Thyroid gland (tissue), 4 donors: Measurements from ENCODE around the gene EPHB3. TPM values are rescaled to one million over a fixed set of nuclear protein-coding genes. Genes with fewer than 3 reads are reported as not detected.

ENCODE experiments used
- DNase-seq, 2 donors: peaks; one replicate each; pipeline ENCODE4 v3.0.0-alpha.2; 2019
- H3K27ac ChIP-seq, 3 donors: fragments of 200-600 bp; sonication (generic); 1 replicate in 2 of 3; 2 replicates in 1 of 3; pipeline ENCODE4 v1.5.1; 2016 to 2019; ENCODE audit warnings: mild to moderate bottlenecking in 1 of 3, moderate library complexity in 1 of 3
- H3K27me3 ChIP-seq: fragments of 200-600 bp; sonication (generic); one replicate; pipeline ENCODE4 v1.5.1; 2019
- H3K36me3 ChIP-seq, 2 donors: fragments of 200-600 bp; sonication (generic); one replicate each; pipeline ENCODE4 v1.5.1; 2016 to 2019
- H3K4me1 ChIP-seq, 2 donors: fragments of 200-600 bp; sonication (generic); one replicate each; pipeline ENCODE4 v1.5.1; 2017 to 2019
- H3K4me3 ChIP-seq, 3 donors: fragments of 200-600 bp; sonication (generic); replicated peaks in 1 of 3; 1 replicate in 2 of 3; 2 replicates in 1 of 3; pipeline ENCODE4 v1.5.1; 2016; ENCODE audit warnings: mild to moderate bottlenecking in 1 of 3
- H3K9me3 ChIP-seq: fragments of 200-600 bp; sonication (generic); one replicate; pipeline ENCODE4 v1.5.1; 2017
- CTCF ChIP-seq, 6 experiments: fragments of 200-600 bp in 3 of 6; fragments of 450-650 bp in 3 of 6; sonication (generic) in 3 of 6; IDR thresholded peaks; one replicate each; pipeline ENCODE4 v1.5.1; 2016 to 2019; ENCODE audit warnings: antibody characterized with exemption in 6 of 6, mild to moderate bottlenecking in 2 of 6, inconsistent platforms in 1 of 6, moderate library complexity in 1 of 6
- POLR2A ChIP-seq, 2 donors: fragments of 450-650 bp; IDR thresholded peaks; one replicate each; pipeline ENCODE4 v1.6.1; 2017; ENCODE audit warnings: antibody characterized with exemption in 2 of 2, mild to moderate bottlenecking in 2 of 2, moderate library complexity in 1 of 2
- WGBS, 2 donors: methylation state at CpG; one replicate each; pipeline ENCODE4 v1.1.5; 2017; 5-methylcytosine and 5-hydroxymethylcytosine counted together
- intact Hi-C: fragments of 100-400 bp; cut with DNase I; formaldehyde crosslinking; loops from one replicate; pipeline ENCODE4 v1.15.1; 2023
- total RNA-seq, 4 donors: library from RNA; depleted of rRNA; stranded (reverse); fragments of >200 nt; gene quantifications; one replicate each; pipeline ENCODE4 v1.2.3, GENCODE V29; 2016

The EPHB3 gene
- 1 to 10 TPM in 2 of 4 donors, under 1 TPM in 2; 0.46 to 2.7 (median 1.1) TPM for total RNA-seq

DNA sequence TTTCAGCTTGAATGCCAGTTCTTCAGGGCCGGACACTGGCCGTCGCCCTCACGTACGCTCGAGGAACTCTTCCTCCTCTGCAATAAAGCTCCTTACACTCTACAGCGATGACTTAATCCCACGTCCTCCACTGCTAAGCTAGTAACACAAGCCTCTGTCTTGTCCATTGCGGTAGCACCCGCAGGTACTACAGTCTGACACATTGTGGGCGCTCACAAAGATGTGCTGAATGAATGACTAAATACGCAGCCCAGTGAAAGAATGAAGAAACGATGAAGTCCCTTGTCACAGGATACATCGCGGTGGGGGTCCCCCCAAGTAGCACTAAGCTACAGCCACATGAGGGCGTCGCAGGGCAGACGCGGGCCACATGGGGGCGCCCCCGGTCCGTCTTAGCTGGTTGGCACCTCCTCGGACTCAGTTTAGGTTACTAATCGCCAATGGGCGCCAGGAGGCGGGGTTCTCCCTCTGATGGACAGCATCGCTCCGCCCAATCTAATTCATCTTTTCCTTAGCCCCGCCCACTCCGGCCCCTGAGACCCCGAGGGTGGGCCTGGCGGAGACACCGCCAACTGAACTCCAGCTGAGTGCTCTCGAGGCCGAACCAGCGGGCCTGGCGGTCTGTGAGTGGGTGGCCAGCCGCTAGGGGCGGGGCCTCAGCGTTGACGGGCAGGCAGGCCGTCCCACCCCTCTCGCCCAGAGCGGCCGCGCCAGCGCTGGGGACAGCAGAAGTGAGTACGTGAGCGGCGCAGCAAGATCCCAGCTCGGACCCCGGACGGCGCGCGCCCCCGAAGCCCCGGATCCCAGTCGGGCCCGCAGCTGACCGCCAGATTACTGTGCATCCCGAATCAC, at the start of gene EPHB3:
Gene EPHB3, plus strand, starts transcription at position 725 of the 852 bp plus-strand sequence. CDS start 451 bp downstream, outside the sequence.
- H3K36me3 ChIP-seq: no peaks in the 10 kb centered on the region
- H3K4me3 ChIP-seq: peak within 1 kb of the TSS in 2 of 3 donors; percentile 24 to 47
- peaks cover 15 to 30% of the 10 kb centered on the region in 2 donors for H3K4me1 ChIP-seq
- peak; percentile 99 for DNase-seq
- TF ChIP-seq CTCF (IDR thresholded peaks at IDR 0.05) (peak; percentile 80 to 100 (median 98)), POLR2A (IDR thresholded peaks at IDR 0.05) (peak; percentile 56 to 99)
- H3K9me3 ChIP-seq: no peaks in the 10 kb centered on the region
- H3K27me3 ChIP-seq: no peaks in the 10 kb centered on the region
- intact Hi-C loops: no loop called here
- 1% methylated on average over 20 to 32 of the region's 62 CpGs for WGBS, 2 donors
- peak within 1 kb of the TSS in 1 of 3 donors; percentile 27 for H3K27ac ChIP-seq

DNA sequence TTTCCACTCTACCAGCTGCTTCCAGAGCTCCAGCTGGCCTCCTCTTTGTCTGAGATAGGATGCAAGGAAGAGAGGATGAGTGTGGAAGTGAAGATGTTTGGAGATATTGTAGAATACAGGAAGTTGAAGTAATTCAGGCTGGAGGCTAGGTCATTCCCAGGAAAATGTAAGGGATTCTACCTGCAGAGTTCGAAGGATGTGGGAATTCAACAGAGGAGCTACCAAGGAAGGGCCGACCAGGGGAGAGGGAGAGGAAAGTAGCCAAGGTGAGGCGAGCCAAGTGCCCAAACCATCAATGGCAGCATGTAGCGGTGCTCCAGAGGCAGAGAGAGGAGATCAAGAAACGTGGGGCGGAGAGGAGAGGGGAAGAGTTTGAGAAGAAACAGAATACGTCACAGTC, 49.0 kb upstream of the EPHB3 start:
- TF ChIP-seq POLR2A (IDR thresholded peaks at IDR 0.05) (no peak), CTCF (IDR thresholded peaks at IDR 0.05) (no peak)
- H3K9me3 ChIP-seq: no peaks in the 10 kb centered on the region
- DNase-seq: no peak
- no peak overlapping the region for H3K27ac ChIP-seq
- no peaks in the 10 kb centered on the region for H3K36me3 ChIP-seq
- H3K27me3 ChIP-seq: no peaks in the 10 kb centered on the region
- no peak overlapping the region for H3K4me3 ChIP-seq
- 80 to 85% methylated on average over 7 of the region's 7 CpGs for WGBS, 2 donors
- intact Hi-C loops: loop anchor here (5.0 kb wide), 1 partner anchor 140 kb away; no protein-coding TSS in a partner anchor
- H3K4me1 ChIP-seq: peaks cover 0 to 21% of the 10 kb centered on the region in 2 donors

DNA sequence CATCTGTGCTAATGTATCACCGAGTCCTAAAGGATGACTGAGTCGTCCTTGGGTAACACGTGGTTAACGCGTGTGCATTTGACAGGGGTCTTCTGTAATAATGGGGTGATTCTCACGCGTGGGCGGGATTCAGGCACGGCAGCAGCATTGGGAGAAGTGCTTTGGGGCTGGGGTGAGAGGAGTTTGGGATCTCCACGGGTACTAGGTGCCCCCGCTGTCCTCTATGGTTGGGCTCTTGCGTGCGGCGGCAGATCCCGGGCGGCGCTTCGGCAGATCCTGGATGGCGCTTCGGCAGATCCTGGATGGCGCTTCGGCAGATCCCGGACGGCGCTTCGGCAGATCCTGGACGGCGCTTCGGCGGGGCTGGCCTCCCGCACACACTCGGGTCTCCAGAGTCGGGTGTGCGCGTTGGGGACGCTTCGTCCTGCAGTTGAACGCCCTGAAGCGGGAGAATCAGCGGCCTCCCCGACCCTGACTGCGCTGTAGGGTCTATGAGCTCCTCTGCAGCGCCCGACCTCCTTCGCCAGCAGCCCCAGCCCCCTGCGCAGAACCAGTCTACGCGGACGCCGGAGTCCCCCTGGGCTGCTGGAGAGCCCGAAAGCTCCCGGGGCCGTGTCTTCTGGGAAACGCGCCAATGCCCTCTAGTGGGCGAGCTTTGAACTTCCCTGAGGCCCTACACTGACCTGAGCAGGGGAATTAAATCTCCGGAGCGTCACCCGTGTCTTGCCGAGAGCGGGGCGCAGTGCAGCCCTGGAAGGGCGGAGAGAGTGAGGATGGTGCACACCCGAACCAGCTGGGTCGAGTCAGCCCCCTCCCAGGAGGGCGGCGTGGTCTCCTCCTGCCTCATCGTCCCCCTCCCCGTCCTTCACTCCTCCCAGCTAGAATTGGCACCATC, 48.1 kb upstream of the EPHB3 start:
- Histone ChIP-seq H3K27ac (no peak overlapping the region), H3K4me3 (peak overlapping the region in 1 of 3 donors; percentile 17), H3K36me3 (no peaks in the 10 kb centered on the region), H3K27me3 (no peaks in the 10 kb centered on the region), H3K4me1 (peaks cover 0 to 20% of the 10 kb centered on the region in 2 donors), H3K9me3 (no peaks in the 10 kb centered on the region)
- peak; percentile 85 to 88 for DNase-seq
- peak; percentile 63 to 94 (median 80) for TF ChIP-seq CTCF (IDR thresholded peaks at IDR 0.05)
- no peak for TF ChIP-seq POLR2A (IDR thresholded peaks at IDR 0.05)
- WGBS, 2 donors: 9% methylated on average over 23 to 50 of the region's 69 CpGs
- intact Hi-C loops: loop anchor here (5.0 kb wide), 1 partner anchor 141 kb away; no protein-coding TSS in a partner anchor

- intact Hi-C loops: loop anchor here (5.0 kb wide), 1 partner anchor 142 kb away; no protein-coding TSS in a partner anchor
- WGBS, 2 donors: 20 to 22% methylated on average over 10 of the region's 10 CpGs
- H3K4me3 ChIP-seq: no peak overlapping the region
These were observed 47.5 kb upstream of the EPHB3 start for GRCh38 chr3:184514171-184514490.

More at GRCh38 chr3:184514171-184514490, 47.5 kb upstream of the EPHB3 start:
- no peak for TF ChIP-seq CTCF (IDR thresholded peaks at IDR 0.05)
- no peak for TF ChIP-seq POLR2A (IDR thresholded peaks at IDR 0.05)
- H3K27ac ChIP-seq: no peak overlapping the region
- H3K27me3 ChIP-seq: no peaks in the 10 kb centered on the region
- H3K36me3 ChIP-seq: no peaks in the 10 kb centered on the region
- no peaks in the 10 kb centered on the region for H3K9me3 ChIP-seq
- DNase-seq: no peak
- H3K4me1 ChIP-seq: peaks cover 0 to 14% of the 10 kb centered on the region in 2 donors
